K562 (cell line): Measurements from ENCODE around the gene PPP4R4. TPM values are rescaled to one million over a fixed set of nuclear protein-coding genes. Genes with fewer than 3 reads are reported as not detected.

ENCODE experiments used
- ATAC-seq: fragments of 200-7000 bp; cut with Tn5 transposase; 3 replicates; pipeline ENCODE4 v1.9.1; 2020; ENCODE audit warnings: moderate library complexity
- BruUV-seq: library from RNA; stranded (reverse); fragments of 400-500 nt; replicated peaks from 2 replicates; lab custom pipeline; 2021; lab: Mats Ljungman, UMichigan
- CTCF ChIA-PET: fragments of 300-600 bp; formaldehyde crosslinking; extraction: SDS; loops from one replicate; lab custom pipeline; 2021; ENCODE audit warnings: low intra/inter-chr PET ratio; lab: Yijun Ruan, JAX
- POLR2A ChIA-PET: fragments of 300-600, 350-650 bp; sonication (Branson Sonifier 250); formaldehyde crosslinking; extraction: SDS; loops from one replicate; lab custom pipeline; 2021; ENCODE audit warnings: antibody characterized with exemption, inconsistent platforms; lab: Yijun Ruan, JAX
- DNase-seq, 4 experiments: peaks; one replicate each; pipeline versions ENCODE4 v3.0.0 to v3.0.0-alpha.2; 2011 to 2018; ENCODE audit warnings: low spot score in 3 of 4, mixed read lengths in 3 of 4; ENCODE audit errors: extremely low read depth in 1 of 4
- FAIRE-seq: peaks from 2 replicates; lab custom pipeline; 2011; peaks lifted over from hg19 to GRCh38; lab: Jason Lieb, UNC
- H2AFZ ChIP-seq: 2 replicates; pipeline ENCODE4 v1.6.0; 2011; ENCODE audit warnings: low read depth, low read length, control low read depth, inconsistent platforms
- H3K27ac ChIP-seq: fragments of 200-600 bp; 3 replicates; pipeline ENCODE4 v1.8.0; 2011; ENCODE audit warnings: low read depth, mild to moderate bottlenecking, control low read depth, inconsistent platforms, low read length, moderate library complexity, mixed read lengths; ENCODE audit errors: extremely low read depth
- H3K27me3 ChIP-seq, 2 experiments: fragments of 300-600 bp in 1 of 2; 2 replicates in 1 of 2; 3 replicates in 1 of 2; pipeline versions ENCODE4 v1.6.0 to v1.8.0; 2011; ENCODE audit warnings: inconsistent platforms in 2 of 2, low read length in 2 of 2, mild to moderate bottlenecking in 1 of 2, mixed read lengths in 1 of 2, moderate library complexity in 1 of 2; ENCODE audit not compliant: control insufficient read depth in 2 of 2, insufficient read depth in 2 of 2
- H3K36me3 ChIP-seq: fragments of 300-600 bp; 3 replicates; pipeline ENCODE4 v1.8.0; 2011; ENCODE audit warnings: mild to moderate bottlenecking, low read length, inconsistent platforms; ENCODE audit not compliant: control insufficient read depth, insufficient read depth
- H3K4me1 ChIP-seq, 2 experiments: fragments of 200-600 bp in 1 of 2; replicated peaks in 1 of 2; 2 replicates in 1 of 2; 3 replicates in 1 of 2; pipeline versions ENCODE4 v1.5.1 to v1.8.0; 2011; ENCODE audit warnings: inconsistent platforms in 2 of 2, low read length in 2 of 2, mild to moderate bottlenecking in 1 of 2, mixed read lengths in 1 of 2, moderate library complexity in 1 of 2; ENCODE audit not compliant: control insufficient read depth in 2 of 2, insufficient read depth in 2 of 2
- H3K4me2 ChIP-seq: 2 replicates; pipeline ENCODE4 v1.6.1; 2011; ENCODE audit warnings: low read length, control low read depth, inconsistent platforms, mixed read lengths; ENCODE audit not compliant: insufficient read depth
- H3K4me3 ChIP-seq: fragments of 200-600 bp; sonication (generic), shearing (Covaris generic); 2 replicates; pipeline ENCODE4 v1.5.1; 2016; ENCODE audit warnings: control low read depth, inconsistent platforms
- H3K79me2 ChIP-seq: fragments of 200-600 bp; 3 replicates; pipeline ENCODE4 v1.8.0; 2011; ENCODE audit warnings: low read length, inconsistent platforms; ENCODE audit not compliant: control insufficient read depth, insufficient read depth
- H3K9ac ChIP-seq, 2 experiments: 2 replicates each; pipeline versions ENCODE4 v1.6.0 to v1.6.1; 2011; ENCODE audit warnings: low read depth in 2 of 2, low read length in 2 of 2, control low read depth in 1 of 2, inconsistent platforms in 1 of 2, mild to moderate bottlenecking in 1 of 2, mixed read lengths in 1 of 2; ENCODE audit not compliant: insufficient read depth in 1 of 2
- H3K9me1 ChIP-seq: one replicate; pipeline ENCODE4 v1.6.0; 2011; ENCODE audit warnings: inconsistent platforms, mild to moderate bottlenecking, low read length, moderate library complexity; ENCODE audit not compliant: control insufficient read depth, insufficient read depth
- H3K9me3 ChIP-seq: replicated peaks from 2 replicates; pipeline ENCODE4 v1.5.1; 2011; ENCODE audit warnings: low read depth, low read length, inconsistent platforms; ENCODE audit not compliant: control insufficient read depth, insufficient read depth
- H4K20me1 ChIP-seq: replicated peaks from 2 replicates; pipeline ENCODE4 v1.6.1; 2011; ENCODE audit warnings: low read length, inconsistent platforms, mixed read lengths; ENCODE audit not compliant: control insufficient read depth, insufficient read depth
- ASH1L ChIP-seq: fragments of 450-650 bp; IDR thresholded peaks from 2 replicates; pipeline ENCODE4 v1.6.1; 2018; ENCODE audit warnings: borderline replicate concordance, mild to moderate bottlenecking, low read depth; ENCODE audit not compliant: partially characterized antibody
- EHMT2 ChIP-seq: fragments of 450-650 bp; IDR thresholded peaks from 2 replicates; pipeline ENCODE4 v1.6.1; 2018; ENCODE audit warnings: antibody characterized with exemption
- EZH2 ChIP-seq: IDR thresholded peaks from 2 replicates; pipeline ENCODE4 v1.6.1; 2012; ENCODE audit warnings: low read depth, mild to moderate bottlenecking, inconsistent platforms, low read length, borderline replicate concordance
- GABPA ChIP-seq: fragments of 200-800 bp; sonication (Bioruptor generic); conservative IDR thresholded peaks from 2 replicates; pipeline ENCODE4 v1.6.1; 2016; ENCODE audit warnings: low read depth, missing genetic modification characterization, missing compliant biosample characterization
- HNRNPL ChIP-seq: fragments of 200-400 bp; formaldehyde crosslinking; IDR thresholded peaks from 2 replicates; pipeline ENCODE4 v1.6.1; 2017; ENCODE audit warnings: low read depth, mild to moderate bottlenecking, low read length
- JUNB ChIP-seq: fragments of 450-650 bp; formaldehyde crosslinking; conservative IDR thresholded peaks from 2 replicates; pipeline ENCODE4 v1.4.0; 2020; ENCODE audit warnings: mild to moderate bottlenecking
- KHSRP ChIP-seq: fragments of 450-650 bp; IDR thresholded peaks from 2 replicates; pipeline ENCODE4 v1.6.1; 2017
- MCM3 ChIP-seq: fragments of 450-650 bp; IDR thresholded peaks from 2 replicates; pipeline ENCODE4 v1.6.1; 2016
- MED1 ChIP-seq: sonication (generic); formaldehyde crosslinking; IDR thresholded peaks from 2 replicates; pipeline ENCODE4 v1.8.1; 2023; ENCODE audit warnings: missing genetic modification reagents, borderline replicate concordance
- NR4A1 ChIP-seq, 2 experiments: fragments of 250-450 bp in 1 of 2; fragments of 450-650 bp in 1 of 2; sonication (Bioruptor Pico) in 1 of 2; IDR thresholded peaks; 2 replicates each; pipeline versions ENCODE4 v1.4.0 to v1.6.1; 2016 to 2020; ENCODE audit warnings: mild to moderate bottlenecking in 2 of 2, missing compliant biosample characterization in 1 of 2, missing genetic modification characterization in 1 of 2, moderate library complexity in 1 of 2
- POLR2AphosphoS2 ChIP-seq: IDR thresholded peaks from 2 replicates; pipeline ENCODE4 v1.6.1; 2012; ENCODE audit warnings: low read length, improper control_type of control experiment
- PPARD ChIP-seq: fragments of 250-450 bp; sonication (Bioruptor Pico); IDR thresholded peaks from 2 replicates; pipeline ENCODE4 v1.8.0; 2022; ENCODE audit warnings: inconsistent platforms, mild to moderate bottlenecking, moderate library complexity
- ZNF212 ChIP-seq: fragments of 450-650 bp; formaldehyde crosslinking; IDR thresholded peaks from 2 replicates; pipeline ENCODE4 v1.4.0; 2020; ENCODE audit warnings: mild to moderate bottlenecking
- WGBS: fragments of 100-300 bp; shearing (Covaris generic); methylation state at CpG from one replicate; pipeline ENCODE4 v1.1.6; 2016; ENCODE audit warnings: low coverage, mixed read lengths; ENCODE audit not compliant: insufficient coverage; ENCODE audit errors: missing lambda C conversion rate; 5-methylcytosine and 5-hydroxymethylcytosine counted together
- in situ Hi-C: fragments of 300-500 bp; cut with MboI; formaldehyde crosslinking; loops from 4 replicates; pipeline ENCODE4 v1.15.0; 2018; ENCODE audit warnings: inconsistent platforms, mixed read lengths
- intact Hi-C: fragments of 100-400 bp; cut with micrococcal nuclease; formaldehyde crosslinking; loops from 2 replicates; pipeline ENCODE4 v1.14.2; 2022
- polyA plus RNA-seq, 8 experiments: library from polyadenylated mRNA; depleted of rRNA in 4 of 8; stranded (reverse) in 5 of 8; unstranded in 3 of 8; fragments of >200 nt; fragmentation: Nextera tagmentation in 2 of 8; fragmentation: Illumina TruSeq in 1 of 8; extraction: Ambion mirVana in 2 of 8; extraction: Trizol in 1 of 8; gene quantifications; 2 replicates each; pipeline versions ENCODE4 v1.2.1 to v1.2.3, GENCODE V29; 2011 to 2014; ENCODE audit warnings: inconsistent platforms in 1 of 8, missing spikeins in 1 of 8
- total RNA-seq, 7 experiments: library from RNA; depleted of rRNA in 6 of 7; stranded (reverse); fragments of >200 nt in 6 of 7; fragmentation: Illumina TruSeq in 2 of 7; extraction: Trizol in 2 of 7; gene quantifications; 2 replicates each; pipeline versions ENCODE4 v1.2.1 to v1.2.3, GENCODE V29; 2011 to 2021; ENCODE audit warnings: low replicate concordance in 1 of 7
- TF ChIP-seq, protein P1 (sequence below): fragments of 250-450 bp; sonication (Bioruptor Pico); IDR thresholded peaks from 2 replicates; pipeline ENCODE4 v1.8.0; 2021; ENCODE audit warnings: borderline replicate concordance, mild to moderate bottlenecking, moderate library complexity; ENCODE audit not compliant: poor library complexity, severe bottlenecking
- TF ChIP-seq, protein P2 (sequence below): sonication (generic); formaldehyde crosslinking; IDR thresholded peaks from 2 replicates; pipeline ENCODE4 v1.8.0; 2022; ENCODE audit warnings: mild to moderate bottlenecking, missing genetic modification reagents, borderline replicate concordance
- TF ChIP-seq, protein P3 (sequence below): fragments of 250-450 bp; sonication (Bioruptor Pico); IDR thresholded peaks from 2 replicates; pipeline ENCODE4 v1.8.0; 2021; ENCODE audit warnings: mild to moderate bottlenecking, moderate library complexity

PPP4R4 gene
- total and polyA plus RNA-seq, 9 of the 15 experiments (the other 6 are each of a cell fraction or from before 2014, with no cell fraction given), result 0.11 to 0.26 TPM; not detected in 7

DNA sequence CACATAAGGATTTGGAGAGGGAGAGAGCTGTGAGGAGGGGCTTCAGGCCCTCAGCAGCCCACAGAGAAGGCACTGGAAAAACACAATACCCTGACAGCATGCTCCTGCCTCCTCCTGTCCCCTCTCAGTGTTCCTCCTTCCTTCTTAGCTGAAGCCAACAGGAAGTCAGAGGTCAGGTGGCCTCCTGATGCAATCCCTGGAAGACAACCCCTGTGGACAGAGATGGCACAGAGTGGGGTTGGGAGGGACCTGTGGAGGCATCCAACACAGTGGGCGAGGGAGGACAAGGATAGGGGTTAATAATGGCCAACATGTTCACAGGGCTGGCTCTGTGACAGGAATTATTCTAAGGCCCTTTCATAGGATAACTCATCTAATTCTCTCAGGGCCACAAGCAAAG, 29.4 kb upstream of the PPP4R4 start:
- no peak for DNase-seq
- ChIA-PET POLR2A (no interaction called here), CTCF (no interaction called here)
- FAIRE-seq, result no peak
- ATAC-seq, result peak; percentile 81
- intact Hi-C loops (no loop called here), in situ Hi-C loops (no loop called here)
- Histone ChIP-seq H3K9me1 (no peaks in the 10 kb centered on the region), H3K27me3 (0 out of 5 replicates have a peak, but pooled peaks cover 0 to 5% of the 10 kb centered on the region in 2 experiments), H3K79me2 (no peaks in the 10 kb centered on the region), H2AFZ (no peak overlapping the region), H3K9me3 (no peaks in the 10 kb centered on the region), H3K4me2 (no peak overlapping the region), H3K27ac (no peak overlapping the region), H3K4me3 (no peak overlapping the region), H4K20me1 (no peaks in the 10 kb centered on the region), H3K9ac (no peak overlapping the region), H3K36me3 (no peaks in the 10 kb centered on the region), H3K4me1 (no peaks in the 10 kb centered on the region)
- BruUV-seq, result no TSS peak
- WGBS, result no CpG with 5 or more reads among the region's 1 CpG
- TF ChIP-seq, protein P1, sequence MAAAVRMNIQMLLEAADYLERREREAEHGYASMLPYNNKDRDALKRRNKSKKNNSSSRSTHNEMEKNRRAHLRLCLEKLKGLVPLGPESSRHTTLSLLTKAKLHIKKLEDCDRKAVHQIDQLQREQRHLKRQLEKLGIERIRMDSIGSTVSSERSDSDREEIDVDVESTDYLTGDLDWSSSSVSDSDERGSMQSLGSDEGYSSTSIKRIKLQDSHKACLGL (CRISPR knock-in tag), result no peak
- TF ChIP-seq HNRNPL (no peak), NR4A1 (CRISPR knock-in tag; IDR thresholded peaks at IDR 0.05) (no peak), NR4A1 (tag; IDR thresholded peaks at IDR 0.05) (no peak), EHMT2 (peak; percentile 67; the same call in 1 of the 2 replicates), PPARD (no peak), ASH1L (no peak), GABPA (peak; percentile 64), JUNB (CRISPR knock-in tag) (no peak), MED1 (CRISPR knock-in tag) (no peak), KHSRP (no peak), MCM3 (no peak), EZH2 (no peak), POLR2AphosphoS2 (no peak), ZNF212 (CRISPR knock-in tag) (no peak)
- TF ChIP-seq, protein P2, sequence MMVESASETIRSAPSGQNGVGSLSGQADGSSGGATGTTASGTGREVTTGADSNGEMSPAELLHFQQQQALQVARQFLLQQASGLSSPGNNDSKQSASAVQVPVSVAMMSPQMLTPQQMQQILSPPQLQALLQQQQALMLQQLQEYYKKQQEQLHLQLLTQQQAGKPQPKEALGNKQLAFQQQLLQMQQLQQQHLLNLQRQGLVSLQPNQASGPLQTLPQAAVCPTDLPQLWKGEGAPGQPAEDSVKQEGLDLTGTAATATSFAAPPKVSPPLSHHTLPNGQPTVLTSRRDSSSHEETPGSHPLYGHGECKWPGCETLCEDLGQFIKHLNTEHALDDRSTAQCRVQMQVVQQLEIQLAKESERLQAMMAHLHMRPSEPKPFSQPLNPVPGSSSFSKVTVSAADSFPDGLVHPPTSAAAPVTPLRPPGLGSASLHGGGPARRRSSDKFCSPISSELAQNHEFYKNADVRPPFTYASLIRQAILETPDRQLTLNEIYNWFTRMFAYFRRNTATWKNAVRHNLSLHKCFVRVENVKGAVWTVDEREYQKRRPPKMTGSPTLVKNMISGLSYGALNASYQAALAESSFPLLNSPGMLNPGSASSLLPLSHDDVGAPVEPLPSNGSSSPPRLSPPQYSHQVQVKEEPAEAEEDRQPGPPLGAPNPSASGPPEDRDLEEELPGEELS (CRISPR knock-in tag), result no peak
- TF ChIP-seq, protein P3, sequence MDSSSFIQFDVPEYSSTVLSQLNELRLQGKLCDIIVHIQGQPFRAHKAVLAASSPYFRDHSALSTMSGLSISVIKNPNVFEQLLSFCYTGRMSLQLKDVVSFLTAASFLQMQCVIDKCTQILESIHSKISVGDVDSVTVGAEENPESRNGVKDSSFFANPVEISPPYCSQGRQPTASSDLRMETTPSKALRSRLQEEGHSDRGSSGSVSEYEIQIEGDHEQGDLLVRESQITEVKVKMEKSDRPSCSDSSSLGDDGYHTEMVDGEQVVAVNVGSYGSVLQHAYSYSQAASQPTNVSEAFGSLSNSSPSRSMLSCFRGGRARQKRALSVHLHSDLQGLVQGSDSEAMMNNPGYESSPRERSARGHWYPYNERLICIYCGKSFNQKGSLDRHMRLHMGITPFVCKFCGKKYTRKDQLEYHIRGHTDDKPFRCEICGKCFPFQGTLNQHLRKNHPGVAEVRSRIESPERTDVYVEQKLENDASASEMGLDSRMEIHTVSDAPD (CRISPR knock-in tag), result no peak
